D721Med (cell line): ENCODE measurements around the gene CSRP2.
A peak's percentile ranks its signal among the peaks of the same experiment; 100 is the strongest.

Experiments
- DNase-seq: peaks from one replicate; pipeline ENCODE4 v3.0.0; 2011; ENCODE audit warnings: low spot score; ENCODE audit not compliant: insufficient read length
- FAIRE-seq: peaks from 2 replicates; lab custom pipeline; 2011; peaks lifted over from hg19 to GRCh38; lab: Jason Lieb, UNC
- TF ChIP-seq, protein P1 (sequence below): IDR thresholded peaks from 2 replicates; pipeline ENCODE4 v1.5.1; 2012; ENCODE audit warnings: mild to moderate bottlenecking, control low read depth; ENCODE audit not compliant: insufficient read depth; ENCODE audit errors: missing control alignments

Gene CSRP2

DNA sequence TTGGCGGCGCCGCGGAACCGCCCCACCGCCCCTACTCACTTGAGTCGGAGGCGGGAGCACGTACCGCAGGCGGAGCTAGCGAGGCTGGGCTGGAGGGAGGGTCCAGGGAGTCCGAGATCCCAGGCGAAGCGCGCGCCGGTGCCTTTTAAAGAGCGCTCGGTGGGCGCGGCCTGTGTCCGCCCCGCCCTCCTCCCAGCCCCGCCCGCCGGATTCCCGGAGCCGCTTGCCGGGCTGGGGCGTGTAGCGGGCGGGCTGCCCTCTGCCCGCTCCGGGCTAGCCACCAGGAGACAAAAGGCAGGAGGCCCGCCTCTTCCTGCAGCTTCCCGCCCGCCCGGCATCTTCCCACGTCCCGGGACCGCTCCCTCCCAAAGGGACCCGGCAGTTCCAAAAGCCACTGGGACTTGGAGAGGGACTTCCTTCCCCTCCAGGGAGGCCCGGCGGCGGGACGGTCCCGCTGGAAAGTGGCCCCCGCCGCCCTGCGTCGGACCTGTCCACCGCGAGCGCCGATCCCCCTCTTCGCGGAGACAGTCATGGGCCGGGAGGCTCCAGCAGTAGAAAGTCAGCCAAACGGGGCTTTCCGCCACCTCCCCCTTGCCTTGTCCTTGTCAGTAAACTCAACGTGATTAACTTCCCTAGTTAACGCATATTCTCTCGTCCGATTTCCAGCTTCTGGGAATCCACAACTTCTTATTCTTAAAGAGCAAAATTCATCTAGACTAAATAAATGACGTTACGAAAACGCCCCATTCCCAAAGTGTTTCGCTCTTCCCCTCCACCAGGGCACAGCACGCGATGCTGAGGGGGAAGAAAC is at the start of gene CSRP2:
Gene CSRP2, minus strand, starts transcription at position 121 of the 811 bp plus-strand sequence. CDS start 12,759 bp downstream, outside the sequence.
- peak; percentile 85 for DNase-seq
- TF ChIP-seq, protein P1, sequence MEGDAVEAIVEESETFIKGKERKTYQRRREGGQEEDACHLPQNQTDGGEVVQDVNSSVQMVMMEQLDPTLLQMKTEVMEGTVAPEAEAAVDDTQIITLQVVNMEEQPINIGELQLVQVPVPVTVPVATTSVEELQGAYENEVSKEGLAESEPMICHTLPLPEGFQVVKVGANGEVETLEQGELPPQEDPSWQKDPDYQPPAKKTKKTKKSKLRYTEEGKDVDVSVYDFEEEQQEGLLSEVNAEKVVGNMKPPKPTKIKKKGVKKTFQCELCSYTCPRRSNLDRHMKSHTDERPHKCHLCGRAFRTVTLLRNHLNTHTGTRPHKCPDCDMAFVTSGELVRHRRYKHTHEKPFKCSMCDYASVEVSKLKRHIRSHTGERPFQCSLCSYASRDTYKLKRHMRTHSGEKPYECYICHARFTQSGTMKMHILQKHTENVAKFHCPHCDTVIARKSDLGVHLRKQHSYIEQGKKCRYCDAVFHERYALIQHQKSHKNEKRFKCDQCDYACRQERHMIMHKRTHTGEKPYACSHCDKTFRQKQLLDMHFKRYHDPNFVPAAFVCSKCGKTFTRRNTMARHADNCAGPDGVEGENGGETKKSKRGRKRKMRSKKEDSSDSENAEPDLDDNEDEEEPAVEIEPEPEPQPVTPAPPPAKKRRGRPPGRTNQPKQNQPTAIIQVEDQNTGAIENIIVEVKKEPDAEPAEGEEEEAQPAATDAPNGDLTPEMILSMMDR: no peak
- no peak for FAIRE-seq

DNA sequence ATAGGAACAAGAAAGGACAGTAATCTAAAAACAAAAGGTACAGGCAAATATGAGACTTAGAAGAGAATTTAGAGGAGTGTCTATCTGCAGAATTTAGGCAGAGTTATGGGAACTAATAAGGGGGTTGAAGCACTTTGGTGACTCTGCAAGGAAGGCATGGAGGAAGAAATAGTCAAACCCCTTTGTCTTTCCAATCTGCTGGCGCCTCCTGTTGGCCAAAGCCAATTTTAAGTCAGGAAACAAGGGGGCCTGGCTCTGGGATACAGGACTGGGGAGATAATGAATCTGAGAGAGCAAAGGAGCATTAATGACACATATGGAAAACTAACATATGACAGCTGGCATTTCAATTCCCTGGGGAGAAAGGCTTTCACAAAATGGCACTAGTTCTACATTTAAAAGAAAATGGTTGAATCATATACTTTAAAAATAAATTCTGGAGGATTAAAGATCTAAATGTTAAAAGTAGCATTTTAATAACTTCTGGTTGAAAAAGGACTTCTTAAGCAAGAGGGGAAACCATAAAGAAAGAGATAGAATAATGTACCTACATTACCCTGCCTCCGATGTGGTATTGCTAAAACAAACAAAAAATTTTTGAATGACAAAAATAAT is 48.5 kb upstream of the CSRP2 start:
- TF ChIP-seq, protein P1: peak; percentile 46
- DNase-seq: no peak
- FAIRE-seq: peak; percentile 32

DNA sequence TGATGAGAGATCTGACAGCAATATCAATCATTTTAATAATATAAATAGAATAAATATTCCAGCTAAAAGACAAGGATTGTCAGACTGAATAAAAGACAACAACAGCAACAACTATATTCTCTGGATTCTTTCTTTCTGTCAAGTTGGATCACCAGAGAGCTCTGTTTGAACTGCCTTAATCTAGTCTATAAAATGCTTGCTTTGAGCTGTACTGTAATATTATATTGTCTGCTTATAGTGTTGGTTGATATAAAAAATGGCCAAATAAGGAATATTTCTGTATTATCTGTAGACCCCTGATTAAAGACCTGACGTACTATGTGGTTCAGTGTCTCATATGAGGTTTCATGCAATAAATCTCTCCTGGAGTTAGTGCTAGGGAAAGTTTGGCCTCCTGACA is 46.3 kb upstream of the CSRP2 start:
- no peak for DNase-seq
- TF ChIP-seq, protein P1: no peak
- no peak for FAIRE-seq

DNA sequence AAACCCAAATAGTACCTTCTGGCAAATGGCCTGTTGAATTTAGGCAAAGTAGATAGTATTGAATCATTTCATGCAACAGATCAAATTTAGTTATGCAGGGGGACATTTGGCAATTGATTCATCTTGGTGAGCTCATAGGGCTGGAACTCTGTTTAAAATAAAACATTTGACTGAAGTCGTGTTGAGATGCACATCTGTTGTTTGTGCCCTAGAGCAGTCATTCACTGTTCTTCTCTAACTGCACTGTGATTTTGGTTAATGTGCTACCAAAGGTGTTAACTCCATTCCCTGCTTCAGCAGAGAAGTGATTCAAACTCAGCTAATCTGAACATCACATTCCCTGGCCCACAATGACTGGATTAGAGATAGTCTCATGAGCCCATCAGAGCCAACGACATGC is 44.0 kb upstream of the CSRP2 start:
- TF ChIP-seq, protein P1: no peak
- FAIRE-seq: no peak
- DNase-seq: no peak

DNA sequence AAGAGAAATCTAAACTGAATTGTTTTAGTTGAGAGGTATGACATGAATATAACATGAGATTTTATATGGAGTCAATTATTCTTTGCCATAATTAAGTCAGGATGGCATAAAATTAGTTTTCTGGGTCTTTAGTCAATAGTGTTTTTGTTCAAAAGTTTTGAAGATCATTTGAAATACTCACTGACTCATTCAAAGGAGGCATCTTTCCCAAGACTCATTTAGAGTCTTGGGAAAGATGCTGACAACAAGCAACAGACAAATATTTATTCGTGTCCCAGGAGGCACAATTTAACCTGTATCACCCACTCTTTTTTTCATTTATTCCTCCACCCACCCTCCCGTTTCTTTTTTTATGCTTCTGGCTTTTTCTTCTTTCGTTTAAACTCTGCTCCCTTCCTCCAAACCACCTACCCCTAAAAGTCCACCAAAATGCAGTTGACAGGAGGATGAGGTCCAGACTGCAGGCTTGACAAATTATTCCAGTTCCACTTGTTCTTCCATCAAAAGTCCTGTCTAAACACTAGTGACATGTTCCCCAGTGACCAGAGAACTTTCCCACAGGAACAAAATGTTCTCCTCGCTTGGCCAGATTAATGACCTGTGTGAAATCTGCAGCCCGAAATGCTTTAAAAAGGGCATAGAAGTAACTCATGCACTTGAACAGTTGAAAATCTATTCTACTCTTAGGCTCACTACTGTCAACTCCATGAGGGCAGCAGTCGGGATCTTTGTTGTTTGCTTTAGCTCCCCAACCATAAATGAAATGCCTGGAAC is 43.3 kb upstream of the CSRP2 start:
- FAIRE-seq: no peak
- TF ChIP-seq, protein P1: no peak
- no peak for DNase-seq

DNA sequence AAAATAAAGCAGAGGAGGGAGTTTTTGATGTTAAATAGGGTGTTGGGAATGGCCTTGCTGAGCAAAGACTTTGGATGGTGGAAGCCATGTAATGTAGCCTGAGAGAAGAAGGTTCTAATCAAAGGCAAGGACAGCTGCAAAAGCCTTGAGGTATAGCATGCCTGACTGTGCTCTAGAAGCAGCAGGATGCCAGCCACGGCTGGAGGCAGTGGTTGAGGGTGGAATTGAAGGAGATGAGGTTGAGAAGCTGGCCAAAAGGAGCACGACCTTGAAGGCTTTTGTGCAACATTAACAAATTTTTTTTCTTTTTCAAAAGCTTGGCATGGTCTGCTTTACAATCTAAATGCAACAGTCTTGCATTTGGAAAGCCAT is 42.3 kb upstream of the CSRP2 start:
- no peak for FAIRE-seq
- no peak for DNase-seq
- TF ChIP-seq, protein P1: no peak
